Choroid plexus epithelial cell (primary cell): ENCODE results near the gene SCO2.
"Not testable (repeated sequence)": the region's sequence is repeated elsewhere in the genome, so short reads cannot be mapped to it uniquely, and the experiment has no call there.

ENCODE experiments used
- DNase-seq: peaks from one replicate; pipeline ENCODE4 v3.0.0-alpha.2; 2010; ENCODE audit warnings: low read depth
- H3K4me3 ChIP-seq: 2 replicates; pipeline ENCODE4 v1.5.1; 2011; ENCODE audit warnings: low read depth, mild to moderate bottlenecking, control low read depth, low read length, moderate library complexity
- CTCF ChIP-seq: conservative IDR thresholded peaks from 2 replicates; pipeline ENCODE4 v1.5.1; 2011; ENCODE audit warnings: low read depth, mild to moderate bottlenecking, control low read depth, inconsistent platforms, low read length, moderate library complexity

The SCO2 gene

GRCh38 chr22:50536226-50536625 is 10.8 kb upstream of the SCO2 start:
- TF ChIP-seq CTCF: no peak
- DNase-seq: no peak
- no peak overlapping the region for H3K4me3 ChIP-seq

GRCh38 chr22:50535113-50535512 is 9.7 kb upstream of the SCO2 start:
- DNase-seq: no peak
- no peak for TF ChIP-seq CTCF
- no peak overlapping the region for H3K4me3 ChIP-seq

DNA sequence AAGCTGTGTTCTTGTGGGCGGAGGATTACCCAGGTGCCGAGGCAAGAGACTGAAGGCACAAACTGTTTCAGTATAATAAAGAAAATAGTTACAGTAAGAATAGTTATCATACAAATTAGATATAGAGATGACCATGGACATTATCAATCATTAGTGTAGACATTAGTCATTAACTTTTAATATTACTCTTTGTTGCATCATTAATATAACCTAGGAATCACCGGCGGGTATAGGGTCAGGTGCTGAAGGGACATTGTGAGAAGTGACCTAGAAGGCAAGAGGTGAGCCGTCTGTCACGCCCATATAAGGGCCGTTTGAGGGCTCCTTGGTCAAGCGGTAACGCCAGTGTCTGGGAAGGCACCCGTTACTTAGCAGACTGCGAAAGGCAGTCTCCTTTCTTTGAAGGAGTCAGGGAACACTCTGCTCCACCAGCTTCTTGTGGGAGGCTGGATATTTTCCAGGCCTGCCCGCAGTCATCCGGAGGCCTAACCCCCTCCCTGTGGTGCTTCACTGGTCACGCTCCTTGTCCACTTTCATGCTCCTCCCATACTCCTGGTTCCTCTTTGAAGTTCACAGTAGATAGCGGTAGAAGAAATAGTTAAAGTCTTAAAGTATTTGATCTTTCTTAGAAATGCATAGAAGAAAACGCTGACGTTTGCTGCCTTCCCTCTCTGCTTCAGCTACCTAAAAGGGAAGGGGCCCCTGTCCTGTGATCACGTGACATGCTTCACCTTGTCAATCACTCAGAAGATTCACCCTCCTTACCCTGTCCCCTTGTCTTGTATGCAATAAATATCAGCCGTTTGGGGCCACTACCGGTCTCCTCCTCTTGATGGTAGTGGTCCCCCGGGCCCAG is 8.7 kb upstream of the SCO2 start:
- peak; percentile 76 for DNase-seq
- H3K4me3 ChIP-seq: not testable (repeated sequence)

DNA sequence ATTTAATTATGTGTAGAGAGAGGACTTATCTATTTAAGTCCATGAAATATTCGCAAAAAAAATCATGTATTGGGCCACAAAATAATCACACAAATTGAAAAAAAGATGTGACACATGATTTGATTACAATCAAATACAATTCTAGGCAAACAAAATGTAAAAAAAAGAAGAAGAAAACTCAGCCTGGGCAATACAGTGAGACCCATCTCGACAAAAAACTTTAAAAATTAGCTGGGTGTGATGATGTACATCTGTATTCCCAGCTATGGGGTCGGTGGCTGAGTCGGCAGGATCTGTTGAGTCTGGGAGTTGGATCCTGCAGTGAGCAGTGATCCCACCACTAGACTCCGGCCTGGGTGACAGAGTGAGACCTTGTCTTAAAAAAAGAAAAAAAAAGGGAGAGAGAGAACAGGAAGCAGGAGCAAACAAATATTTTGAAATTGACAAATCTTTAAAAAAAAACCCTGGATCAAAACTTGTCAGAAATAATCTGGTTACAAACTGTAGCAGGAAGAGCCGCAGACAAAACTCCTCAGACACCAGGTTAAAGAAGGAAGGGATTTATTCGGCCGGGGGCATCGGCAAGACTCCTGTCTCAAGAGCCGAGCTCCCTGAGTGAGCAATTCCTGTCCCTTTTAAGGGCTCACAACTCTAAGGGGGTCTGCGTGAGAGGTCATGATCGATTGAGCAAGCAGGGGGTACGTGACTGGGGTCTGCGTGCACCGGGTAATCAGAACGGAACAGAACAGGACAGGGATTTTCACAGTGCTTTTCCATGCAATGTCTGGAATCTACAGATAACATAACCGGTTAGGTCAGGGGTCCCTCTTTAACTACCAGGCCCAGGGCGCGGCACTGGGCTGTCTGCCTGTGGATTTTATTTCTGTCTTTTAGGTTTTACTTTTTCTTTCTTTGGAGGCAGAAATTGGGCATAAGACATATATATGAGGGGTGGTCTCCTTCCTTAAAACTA is 7.7 kb upstream of the SCO2 start:
- no peak for DNase-seq
- no peak for TF ChIP-seq CTCF
- H3K4me3 ChIP-seq: no peak overlapping the region

DNA sequence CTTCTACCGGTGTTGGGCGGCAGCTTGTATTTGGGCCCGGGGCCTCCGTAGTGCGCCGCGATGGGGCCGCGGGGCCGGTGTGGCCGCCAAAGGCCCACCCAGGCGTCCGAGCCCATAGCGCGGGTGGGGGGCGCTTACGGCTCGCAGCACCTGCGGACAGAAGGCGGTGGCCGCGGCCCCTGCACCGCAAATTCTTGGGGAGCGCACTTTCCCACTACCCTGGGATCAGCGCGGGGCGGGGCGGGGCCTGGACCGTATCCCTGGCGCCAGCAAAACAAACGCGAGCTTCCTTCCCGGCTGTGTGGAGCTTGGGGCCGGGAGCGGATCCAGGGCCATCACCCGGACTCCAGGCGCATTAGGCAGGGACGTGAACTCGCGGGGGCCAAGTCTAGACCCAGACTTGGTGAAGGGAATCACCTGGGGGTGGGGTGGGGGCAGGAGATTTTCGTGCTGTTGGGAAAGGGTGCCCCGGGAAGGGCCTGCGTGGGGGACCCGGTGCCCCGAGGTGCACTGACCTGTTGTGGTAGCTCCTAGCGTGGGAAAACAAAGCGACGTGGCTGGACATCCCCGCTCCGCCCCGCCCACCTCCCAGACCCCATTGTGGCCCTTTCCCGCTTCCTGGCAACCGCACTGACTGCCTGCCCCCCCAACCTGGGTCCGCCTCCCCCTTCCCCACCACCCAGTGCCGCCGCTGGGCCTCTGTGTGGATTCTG is 6.7 kb upstream of the SCO2 start:
- peak; percentile 73 for DNase-seq
- TF ChIP-seq CTCF: no peak
- H3K4me3 ChIP-seq: peak overlapping the region; percentile 62

- DNase-seq: no peak
- TF ChIP-seq CTCF: no peak
- H3K4me3 ChIP-seq: peak overlapping the region; percentile 62
These were observed 6.2 kb upstream of the SCO2 start for GRCh38 chr22:50531546-50531961.
